Stimulated activated CD4-positive, alpha-beta T cell treated with anti-CD3 and anti-CD28 coated beads, TNF-alpha, amount 100 ng/mL, for 48 hours (primary cell): ENCODE data around the gene UBLCP1.
A peak's percentile ranks its signal among the peaks of the same experiment; 100 is the strongest.
"Not testable (repeated sequence)": the region's sequence is repeated elsewhere in the genome, so short reads cannot be mapped to it uniquely, and the experiment has no call there.

Experiments used
- DNase-seq, 3 donors: peaks; one replicate each; pipeline ENCODE4 v3.0.0-alpha.2; 2020; ENCODE audit warnings: low read depth in 3 of 3

Gene UBLCP1

GRCh38 chr5:159252195-159252594 is 10.9 kb upstream of the UBLCP1 start:
- DNase-seq, result no peak

- no peak for DNase-seq
These were observed 6.1 kb upstream of the UBLCP1 start for GRCh38 chr5:159257007-159257406.

- DNase-seq, result no peak
These were observed 5.3 kb upstream of the UBLCP1 start for GRCh38 chr5:159257629-159258283.

GRCh38 chr5:159258361-159258760 is 4.7 kb upstream of the UBLCP1 start:
- no peak for DNase-seq

GRCh38 chr5:159260212-159260611 is 2.9 kb upstream of the UBLCP1 start:
- not testable (repeated sequence) for DNase-seq

GRCh38 chr5:159262472-159262858 is 625 bp upstream of the UBLCP1 start:
- peak in 1 of 3 donors; percentile 3 for DNase-seq

GRCh38 chr5:159263569-159263905 is 447 bp downstream of the UBLCP1 start:
- no peak for DNase-seq

- not testable (repeated sequence) for DNase-seq
These were observed 3.7 kb downstream of the UBLCP1 start for GRCh38 chr5:159266764-159267163.

- no peak for DNase-seq
These were observed 6.6 kb downstream of the UBLCP1 start for GRCh38 chr5:159269723-159270122.

- no peak for DNase-seq
These were observed 10.8 kb downstream of the UBLCP1 start for GRCh38 chr5:159273923-159274322.

GRCh38 chr5:159274676-159275075 is 11.6 kb downstream of the UBLCP1 start:
- no peak for DNase-seq

GRCh38 chr5:159286420-159287035 is 23.4 kb downstream of the UBLCP1 start:
- no peak for DNase-seq

- DNase-seq, result no peak
These were observed 27.7 kb downstream of the UBLCP1 start for GRCh38 chr5:159290741-159291140.

- DNase-seq, result no peak
These were observed 31.8 kb downstream of the UBLCP1 start for GRCh38 chr5:159294921-159295320.

- not testable (repeated sequence) for DNase-seq
These were observed 34.2 kb downstream of the UBLCP1 start for GRCh38 chr5:159297300-159297699.

GRCh38 chr5:159301466-159301865 is 38.4 kb downstream of the UBLCP1 start:
- DNase-seq, result no peak

GRCh38 chr5:159301929-159302860 is 39.1 kb downstream of the UBLCP1 start:
- DNase-seq, result not testable (repeated sequence)

- DNase-seq, result no peak
These were observed 40.2 kb downstream of the UBLCP1 start for GRCh38 chr5:159303286-159303685.

GRCh38 chr5:159304961-159305595 is 42.0 kb downstream of the UBLCP1 start:
- no peak for DNase-seq

GRCh38 chr5:159309689-159310433 is 46.8 kb downstream of the UBLCP1 start:
- no peak for DNase-seq

- DNase-seq, result peak in 2 of 3 donors; percentile 13 to 15
These were observed 47.4 kb downstream of the UBLCP1 start for GRCh38 chr5:159310511-159310910.
